ENCODE data around the gene OR52E8.

DNA sequence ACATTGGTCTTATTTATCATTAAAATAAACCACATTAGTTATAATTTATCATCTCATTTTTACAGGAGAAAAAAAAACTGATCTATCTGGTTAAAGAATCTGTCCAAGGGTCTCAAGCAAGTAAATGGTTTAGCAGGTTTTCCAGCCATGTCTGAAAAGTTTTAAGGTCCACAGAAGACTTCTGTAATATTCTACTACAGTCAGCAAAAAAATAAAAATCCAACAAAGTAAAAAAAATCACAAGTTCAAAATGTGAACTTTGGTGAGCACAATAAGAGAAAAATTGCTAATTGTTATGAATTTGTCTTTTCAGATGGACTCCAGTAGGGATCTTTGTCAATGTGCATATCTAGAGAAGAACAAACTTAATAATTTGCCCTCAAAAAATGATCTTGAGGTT, 24.3 kb upstream of the OR52E8 start:
- TF ChIP-seq, protein P1, sequence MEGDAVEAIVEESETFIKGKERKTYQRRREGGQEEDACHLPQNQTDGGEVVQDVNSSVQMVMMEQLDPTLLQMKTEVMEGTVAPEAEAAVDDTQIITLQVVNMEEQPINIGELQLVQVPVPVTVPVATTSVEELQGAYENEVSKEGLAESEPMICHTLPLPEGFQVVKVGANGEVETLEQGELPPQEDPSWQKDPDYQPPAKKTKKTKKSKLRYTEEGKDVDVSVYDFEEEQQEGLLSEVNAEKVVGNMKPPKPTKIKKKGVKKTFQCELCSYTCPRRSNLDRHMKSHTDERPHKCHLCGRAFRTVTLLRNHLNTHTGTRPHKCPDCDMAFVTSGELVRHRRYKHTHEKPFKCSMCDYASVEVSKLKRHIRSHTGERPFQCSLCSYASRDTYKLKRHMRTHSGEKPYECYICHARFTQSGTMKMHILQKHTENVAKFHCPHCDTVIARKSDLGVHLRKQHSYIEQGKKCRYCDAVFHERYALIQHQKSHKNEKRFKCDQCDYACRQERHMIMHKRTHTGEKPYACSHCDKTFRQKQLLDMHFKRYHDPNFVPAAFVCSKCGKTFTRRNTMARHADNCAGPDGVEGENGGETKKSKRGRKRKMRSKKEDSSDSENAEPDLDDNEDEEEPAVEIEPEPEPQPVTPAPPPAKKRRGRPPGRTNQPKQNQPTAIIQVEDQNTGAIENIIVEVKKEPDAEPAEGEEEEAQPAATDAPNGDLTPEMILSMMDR (IDR thresholded peaks at IDR 0.05; ENCODE audit: borderline replicate concordance, extremely low read depth, low read length, poor library complexity, severe bottlenecking) = no peak
- TF ChIP-seq EZH2 (IDR thresholded peaks at IDR 0.05; ENCODE audit: borderline replicate concordance, low read depth, low read length, severe bottlenecking) = no peak
